Fibroblast of skin of left biceps (primary cell): Measurements from ENCODE around the gene SLC17A5.
"Not testable (repeated sequence)": the region's sequence is repeated elsewhere in the genome, so short reads cannot be mapped to it uniquely, and the experiment has no call there.

Experiments
- DNase-seq, 2 experiments: peaks; one replicate each; pipeline ENCODE4 v3.0.0-alpha.2; 2013; ENCODE audit warnings: low read depth in 2 of 2

The SLC17A5 gene, protein sequence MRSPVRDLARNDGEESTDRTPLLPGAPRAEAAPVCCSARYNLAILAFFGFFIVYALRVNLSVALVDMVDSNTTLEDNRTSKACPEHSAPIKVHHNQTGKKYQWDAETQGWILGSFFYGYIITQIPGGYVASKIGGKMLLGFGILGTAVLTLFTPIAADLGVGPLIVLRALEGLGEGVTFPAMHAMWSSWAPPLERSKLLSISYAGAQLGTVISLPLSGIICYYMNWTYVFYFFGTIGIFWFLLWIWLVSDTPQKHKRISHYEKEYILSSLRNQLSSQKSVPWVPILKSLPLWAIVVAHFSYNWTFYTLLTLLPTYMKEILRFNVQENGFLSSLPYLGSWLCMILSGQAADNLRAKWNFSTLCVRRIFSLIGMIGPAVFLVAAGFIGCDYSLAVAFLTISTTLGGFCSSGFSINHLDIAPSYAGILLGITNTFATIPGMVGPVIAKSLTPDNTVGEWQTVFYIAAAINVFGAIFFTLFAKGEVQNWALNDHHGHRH

DNA sequence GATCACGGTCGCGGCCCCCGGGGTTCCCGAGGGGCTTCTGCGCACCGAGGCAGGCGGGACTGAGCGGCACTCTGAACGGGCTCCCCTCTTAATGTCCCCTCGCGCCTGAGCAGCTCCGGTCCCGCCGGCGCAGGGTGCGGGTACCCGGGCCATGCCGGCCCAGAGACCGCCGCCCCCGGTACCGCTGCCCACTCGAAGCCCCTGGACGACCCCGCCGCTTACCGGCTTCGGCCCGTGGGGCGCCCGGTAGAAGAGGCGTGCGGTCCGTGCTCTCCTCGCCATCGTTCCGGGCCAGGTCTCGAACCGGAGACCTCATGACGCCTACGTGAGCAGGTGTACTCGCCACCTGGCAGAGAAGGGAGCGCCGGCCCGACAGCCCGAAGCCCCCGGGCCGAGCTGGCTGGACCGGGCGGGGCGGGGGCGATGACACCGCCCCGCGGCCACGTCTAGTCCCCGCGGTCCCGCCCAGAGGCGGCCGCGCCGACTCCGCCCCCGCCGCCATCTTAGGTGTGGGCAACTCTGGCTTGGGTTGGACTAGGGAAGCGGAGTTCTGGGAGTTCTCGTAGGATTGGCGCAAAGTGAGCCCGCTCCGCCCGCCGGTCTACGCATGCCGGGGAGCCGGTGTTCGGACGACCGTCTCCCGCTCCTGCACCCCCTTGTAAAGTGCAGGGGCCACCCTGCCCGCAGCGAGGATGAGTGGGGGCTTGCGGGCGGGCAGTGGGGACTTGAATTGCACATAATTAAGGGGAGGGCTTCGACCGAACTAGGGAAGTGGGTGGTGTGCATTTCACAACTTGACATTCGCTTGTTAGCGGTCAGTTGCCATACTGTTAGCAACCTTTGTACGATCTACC lies at the start of gene SLC17A5:
Gene SLC17A5 (minus strand): TSS at position 422 of the 854 bp plus-strand sequence. CDS start 106 bp downstream, at position 316.
- DNase-seq = peak; percentile 78 to 79

DNA sequence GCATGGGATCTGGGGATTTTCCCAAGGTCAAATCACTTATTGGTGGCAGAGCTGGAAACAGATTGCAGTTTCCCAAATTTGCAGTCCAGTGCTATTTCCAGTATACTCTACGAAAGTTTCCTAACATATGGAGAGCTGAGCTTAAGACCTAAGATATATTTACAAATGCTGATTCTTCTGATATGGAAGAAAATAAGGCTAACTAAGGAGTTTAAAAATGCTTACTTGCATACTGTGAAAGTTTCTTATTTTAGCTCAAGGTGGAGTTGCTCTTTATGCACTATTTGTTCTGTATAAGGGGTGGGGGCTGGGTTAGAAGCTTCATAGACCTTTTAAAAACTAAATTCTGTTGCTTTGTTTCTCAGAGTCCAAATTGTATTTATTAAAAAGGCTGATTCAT lies 49.7 kb upstream of the SLC17A5 start:
- DNase-seq = no peak

DNA sequence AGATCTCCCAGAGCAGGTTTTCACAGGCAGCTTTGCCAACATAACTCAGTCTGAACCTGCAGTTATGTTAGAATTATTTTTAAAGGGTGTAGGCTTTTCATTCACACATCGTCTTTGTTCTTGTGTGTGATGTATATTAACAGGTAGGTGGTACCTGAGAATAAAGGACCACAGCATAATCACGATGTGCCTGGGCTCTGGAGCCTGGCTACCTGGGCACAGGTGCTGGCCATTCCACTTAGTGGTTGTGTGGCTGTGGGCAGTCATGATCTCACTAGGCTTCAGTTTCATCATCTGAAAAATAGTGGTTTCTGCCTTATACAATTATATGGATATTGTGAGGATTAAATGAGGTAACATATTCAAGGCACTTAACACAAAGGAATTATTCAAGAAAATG lies 48.7 kb upstream of the SLC17A5 start:
- DNase-seq = no peak

DNA sequence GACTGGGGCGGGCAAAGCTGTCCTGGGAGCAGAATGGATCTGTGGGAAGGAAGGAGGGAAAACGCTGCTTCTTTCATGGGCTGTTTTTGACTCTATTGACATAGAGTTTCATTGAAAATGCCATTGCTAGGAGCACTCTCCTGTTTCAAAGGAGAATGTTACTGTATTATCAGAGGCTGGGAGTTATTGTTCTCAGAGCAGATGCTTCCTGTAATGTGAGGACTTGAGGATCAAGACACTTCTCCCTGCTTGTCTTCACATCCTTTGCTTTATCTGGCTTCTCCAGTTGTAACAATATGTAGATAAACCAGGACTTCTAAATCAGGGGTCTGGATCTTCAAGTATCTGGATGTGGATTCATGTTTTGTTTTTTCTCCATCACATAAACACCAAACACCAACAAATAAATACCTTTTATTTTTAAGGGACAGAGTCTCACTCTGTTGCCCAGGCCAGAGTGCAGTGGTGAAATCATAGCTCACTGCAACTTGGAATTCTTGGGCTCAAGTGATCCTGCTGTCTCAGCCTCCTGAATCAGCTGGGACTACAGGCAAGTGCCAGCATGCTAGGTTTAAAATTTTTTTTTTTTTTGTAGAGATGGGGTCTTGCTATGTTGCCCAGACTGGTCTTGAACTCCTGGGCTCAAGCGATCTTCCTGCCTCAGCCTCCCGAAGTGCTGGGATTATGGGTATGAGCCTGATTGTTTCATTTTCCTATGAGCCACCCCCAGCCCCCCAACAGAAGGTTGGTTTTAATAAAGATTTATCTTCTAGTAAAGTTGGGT lies 46.1 kb upstream of the SLC17A5 start:
- no peak for DNase-seq

DNA sequence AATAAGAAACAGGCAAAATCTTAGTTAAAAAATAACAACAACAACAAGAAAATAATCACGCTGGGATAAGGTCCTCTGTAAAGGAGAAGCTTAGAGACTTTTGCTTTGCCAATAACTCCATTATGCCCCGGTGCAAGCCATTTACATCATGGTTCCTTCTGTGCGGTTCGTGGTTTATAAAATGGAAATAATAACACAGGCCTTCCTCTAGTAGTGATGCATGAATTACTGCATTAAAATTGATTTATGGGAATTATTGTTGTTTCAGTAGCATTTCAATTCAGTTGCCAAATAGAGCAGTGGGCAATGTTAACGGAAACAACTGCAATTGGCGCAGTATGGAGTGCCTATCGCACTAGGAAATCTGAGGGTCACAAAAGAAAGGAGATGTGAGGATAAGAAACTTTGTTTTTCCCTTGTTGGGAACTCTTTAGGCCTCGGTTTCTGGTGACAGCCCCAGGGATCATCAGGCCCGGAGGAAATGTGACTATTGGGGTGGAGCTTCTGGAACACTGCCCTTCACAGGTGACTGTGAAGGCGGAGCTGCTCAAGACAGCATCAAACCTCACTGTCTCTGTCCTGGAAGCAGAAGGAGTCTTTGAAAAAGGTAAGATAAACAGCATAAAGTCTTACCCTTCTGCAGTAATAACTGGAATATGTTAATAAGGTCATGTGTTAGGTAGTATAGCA lies 43.3 kb upstream of the SLC17A5 start:
- no peak for DNase-seq

DNA sequence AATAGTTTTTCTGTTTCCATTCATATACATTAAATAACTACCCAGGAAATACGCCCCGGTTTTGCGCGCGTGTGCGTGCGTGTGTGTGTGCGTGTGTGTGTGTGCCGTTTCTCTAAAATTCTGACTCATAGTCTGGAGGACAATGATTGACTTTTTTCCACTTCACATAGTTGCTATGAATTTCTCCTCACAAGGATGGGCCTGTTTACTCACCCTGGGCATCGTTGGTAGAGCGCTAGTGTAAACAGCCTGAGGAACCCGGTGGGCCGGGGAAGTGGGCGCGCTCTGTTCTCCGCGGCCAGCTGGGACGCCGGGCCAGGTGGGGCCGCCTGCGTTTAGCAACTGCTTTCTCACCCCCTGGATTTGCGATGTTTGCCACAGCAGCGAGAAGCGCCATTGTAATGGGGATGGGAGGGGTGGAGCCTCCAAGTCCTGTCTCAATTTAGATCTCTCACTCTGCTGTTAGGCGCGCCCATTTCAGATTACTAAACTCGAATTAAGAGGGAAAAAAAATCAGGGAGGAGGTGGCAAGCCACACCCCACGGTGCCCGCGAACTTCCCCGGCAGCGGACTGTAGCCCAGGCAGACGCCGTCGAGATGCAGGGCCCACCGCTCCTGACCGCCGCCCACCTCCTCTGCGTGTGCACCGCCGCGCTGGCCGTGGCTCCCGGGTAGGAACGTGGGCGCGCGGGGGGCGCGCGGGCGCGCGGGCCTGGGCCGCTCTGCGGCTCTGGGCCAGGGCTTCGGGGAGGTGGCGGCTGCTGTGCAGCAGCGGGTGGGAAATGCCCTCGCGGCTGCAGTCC lies 42.0 kb upstream of the SLC17A5 start, which contains the start of gene CD109:
Gene CD109 (plus strand): TSS at position 585 of the 803 bp plus-strand sequence. CDS start 13 bp downstream, at position 598.
- DNase-seq = peak; percentile 57 to 59

DNA sequence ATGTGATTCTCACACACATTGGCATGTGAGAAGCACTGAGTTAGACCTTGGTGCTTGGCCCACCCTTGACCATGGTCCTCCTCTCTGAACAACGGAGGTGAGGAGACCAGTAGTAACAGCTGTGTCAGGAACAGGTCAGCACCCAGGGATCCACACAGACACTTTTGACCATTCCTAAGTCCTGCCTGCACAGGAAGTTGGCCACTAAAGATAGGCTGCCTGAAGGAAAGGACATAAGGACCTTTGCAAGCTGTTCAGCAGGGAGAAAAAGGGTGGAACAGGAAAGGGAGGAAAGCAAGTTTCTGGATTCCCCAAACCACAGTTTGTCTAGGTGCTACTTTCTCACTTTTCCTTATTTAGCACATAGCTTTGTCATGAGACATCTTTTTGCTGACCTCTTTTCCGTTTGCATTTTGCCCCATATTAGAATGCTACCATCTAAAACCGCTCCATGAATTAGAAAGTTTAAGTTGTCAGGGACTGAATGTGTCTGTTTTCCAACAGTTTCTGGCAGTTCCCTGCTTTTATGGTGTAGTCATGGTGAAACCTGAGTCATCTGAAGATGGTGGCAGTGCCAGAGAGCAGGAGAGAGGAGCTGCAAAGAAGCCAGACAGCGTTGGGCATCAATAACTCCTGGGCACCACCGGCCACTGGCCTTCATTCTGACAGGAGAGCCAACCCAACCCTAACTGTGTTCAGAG lies 41.1 kb upstream of the SLC17A5 start:
- no peak for DNase-seq

DNA sequence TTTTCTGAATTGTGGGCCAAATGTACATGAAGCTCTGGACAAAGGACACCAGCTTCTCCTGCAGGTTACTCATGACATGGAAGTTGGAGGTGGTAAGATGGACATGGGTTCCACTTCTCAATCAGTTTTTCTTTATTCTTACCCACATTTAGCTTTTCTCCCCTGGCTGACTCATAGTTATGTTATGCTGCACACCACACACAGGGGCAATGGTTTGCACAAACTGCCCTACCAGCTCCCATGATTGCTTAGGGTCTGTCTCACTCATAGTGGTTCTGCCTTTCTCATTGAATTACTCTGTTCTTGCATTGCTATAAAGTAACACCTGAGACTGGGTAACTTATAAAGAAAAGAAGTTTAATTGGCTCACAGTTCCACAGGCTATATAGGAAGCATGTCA lies 37.7 kb upstream of the SLC17A5 start:
- DNase-seq = no peak

DNA sequence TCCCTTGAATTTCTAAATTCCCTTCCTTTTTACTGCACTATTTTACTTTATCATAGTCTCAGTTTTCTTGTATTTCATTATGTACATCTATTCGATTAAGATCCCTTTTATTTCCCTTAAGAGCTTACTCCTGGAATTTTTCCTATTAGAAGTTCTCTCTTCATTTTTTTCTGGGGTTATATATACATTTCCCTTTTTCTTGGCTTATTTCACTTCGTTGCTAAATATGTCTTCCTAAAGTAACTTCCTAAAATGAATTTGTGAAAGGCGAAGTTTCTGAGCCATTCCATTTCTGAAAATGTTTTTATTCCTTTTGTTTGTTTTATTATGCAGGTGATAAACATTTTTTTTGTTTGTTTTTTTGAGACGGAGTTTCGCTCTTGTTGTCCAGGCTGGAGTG lies 36.3 kb upstream of the SLC17A5 start:
- DNase-seq = no peak

DNA sequence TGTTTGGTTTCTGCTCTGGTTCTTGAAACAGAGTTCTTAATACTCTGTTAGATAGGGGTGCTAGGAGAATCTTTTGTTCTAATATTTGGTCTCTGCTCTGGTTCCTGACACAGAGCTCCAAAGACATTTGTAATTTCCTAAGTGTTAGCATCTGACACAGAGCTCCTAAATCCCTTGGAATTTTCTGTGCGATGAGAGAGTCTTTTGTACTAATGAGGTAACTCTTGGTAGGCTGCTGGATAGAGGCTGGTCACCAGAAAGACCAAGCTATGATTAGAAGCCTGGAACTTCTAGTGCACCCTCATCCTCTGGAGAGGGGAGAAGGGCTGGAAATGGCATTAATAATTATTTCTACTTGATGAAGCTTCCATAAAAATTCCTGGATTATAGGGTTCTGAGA lies 34.6 kb upstream of the SLC17A5 start:
- DNase-seq = no peak

DNA sequence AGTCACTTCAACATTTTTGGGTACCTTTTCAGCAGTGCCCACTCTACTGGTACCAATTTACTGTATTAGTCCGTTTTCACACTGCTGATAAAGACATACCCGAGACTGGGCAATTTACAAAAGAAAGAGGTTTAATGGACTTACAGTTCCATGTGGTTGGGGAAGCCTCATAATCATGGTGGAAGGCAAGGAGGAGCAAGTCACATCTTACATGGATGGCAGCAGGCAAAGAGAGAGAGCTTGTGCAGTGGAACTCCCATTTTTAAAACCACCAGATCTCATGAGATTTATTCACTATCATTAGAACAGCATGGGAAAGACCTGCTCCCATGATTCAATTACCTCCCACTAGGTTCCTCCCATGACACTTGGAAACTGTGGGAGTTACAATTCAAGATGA lies 29.8 kb upstream of the SLC17A5 start:
- DNase-seq = not testable (repeated sequence)

DNA sequence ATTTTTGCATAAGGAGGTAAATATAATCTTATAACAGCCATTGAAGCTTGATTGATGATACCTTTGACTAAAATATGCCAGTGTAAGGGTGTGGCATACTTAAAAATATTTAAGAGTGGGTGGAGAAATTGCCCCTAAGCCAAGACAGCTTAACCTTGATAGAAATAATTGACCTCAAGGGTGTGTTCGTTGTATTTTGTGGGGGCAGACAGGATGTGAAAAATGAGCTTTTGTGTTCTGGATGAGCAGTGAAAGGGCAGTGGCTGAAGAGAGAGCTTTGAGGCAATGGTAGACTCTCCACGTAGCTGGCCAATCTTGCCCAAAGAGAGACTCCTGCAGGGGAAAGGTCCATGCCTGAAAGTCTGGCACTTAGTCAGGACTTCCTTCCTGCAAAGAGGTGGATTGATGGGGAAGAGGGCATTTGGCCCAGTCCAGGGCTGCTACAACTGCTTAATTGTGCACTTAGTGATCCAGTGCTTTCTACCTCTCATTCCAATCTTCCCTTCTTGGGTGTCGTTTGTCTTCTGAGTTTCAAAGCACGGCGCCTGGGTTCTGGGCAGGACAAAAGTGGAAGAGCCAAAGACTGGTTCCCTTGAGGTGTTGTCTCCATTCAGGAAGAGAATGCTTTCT lies 26.6 kb upstream of the SLC17A5 start:
- DNase-seq = no peak

DNA sequence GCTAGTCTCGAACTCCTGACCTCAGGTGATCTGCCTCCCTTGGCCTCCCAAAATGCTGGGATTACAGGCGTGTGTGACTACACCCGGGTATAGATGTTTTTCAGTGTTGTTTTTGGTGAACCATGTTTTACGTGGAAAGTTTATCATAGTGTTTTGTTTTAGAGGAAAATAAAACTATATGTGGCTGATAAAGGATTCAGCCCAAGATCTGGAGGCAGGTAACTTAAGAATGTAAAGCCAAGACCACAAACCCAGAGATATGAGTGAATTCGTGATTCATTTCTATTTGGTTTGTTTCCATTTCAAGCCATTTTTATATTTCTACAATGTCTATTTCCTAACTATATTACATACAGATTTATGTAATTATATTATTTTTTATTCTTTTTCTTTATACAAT lies 26.1 kb upstream of the SLC17A5 start:
- DNase-seq = not testable (repeated sequence)

DNA sequence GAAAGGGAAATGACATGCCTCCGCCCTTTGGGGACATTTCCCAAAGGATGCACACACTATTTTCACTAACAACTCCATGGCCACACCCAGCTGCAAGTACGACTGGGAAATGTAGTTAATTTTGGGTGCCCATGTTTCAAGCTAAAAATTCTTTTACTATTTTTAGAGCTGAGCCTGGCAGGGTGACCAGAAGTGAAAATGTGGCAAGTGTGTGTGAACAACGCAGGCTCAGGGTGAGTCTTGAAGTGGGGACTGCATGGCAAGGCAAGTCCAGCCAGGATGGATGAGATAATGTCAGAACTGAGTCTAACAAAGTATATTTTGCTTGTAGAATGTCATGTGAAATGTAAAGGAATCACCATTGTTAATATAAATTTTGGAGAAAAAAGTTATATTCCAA lies 25.2 kb upstream of the SLC17A5 start:
- no peak for DNase-seq

DNA sequence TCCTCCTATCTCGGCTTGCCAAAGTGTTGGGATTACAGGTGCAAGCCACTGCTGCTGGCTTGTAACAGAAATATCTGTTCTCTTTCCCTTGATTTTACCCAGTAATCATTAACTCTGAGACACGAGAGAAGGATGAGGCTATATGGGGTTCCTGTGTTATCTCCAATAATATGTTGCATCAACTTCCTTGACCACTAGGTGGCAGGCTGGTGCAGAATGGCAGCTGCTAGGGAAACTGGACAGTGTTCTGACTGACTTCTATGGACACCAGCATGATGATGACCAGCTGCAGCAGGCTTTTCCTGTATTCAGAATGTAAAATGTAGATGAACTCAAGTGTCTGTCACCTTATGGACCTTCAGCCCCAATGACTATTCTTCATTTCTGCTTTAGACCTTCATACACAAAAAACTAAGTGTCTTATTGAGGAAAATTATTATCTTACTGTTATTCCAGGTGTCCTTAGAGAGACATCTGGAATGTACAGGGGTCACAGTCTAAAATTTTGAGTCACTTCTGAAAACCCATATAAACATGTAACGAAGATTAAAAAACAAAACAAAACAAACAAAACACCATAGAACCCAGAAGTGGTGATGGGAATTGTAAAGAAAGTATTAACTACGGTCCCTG lies 21.8 kb upstream of the SLC17A5 start:
- DNase-seq = no peak

DNA sequence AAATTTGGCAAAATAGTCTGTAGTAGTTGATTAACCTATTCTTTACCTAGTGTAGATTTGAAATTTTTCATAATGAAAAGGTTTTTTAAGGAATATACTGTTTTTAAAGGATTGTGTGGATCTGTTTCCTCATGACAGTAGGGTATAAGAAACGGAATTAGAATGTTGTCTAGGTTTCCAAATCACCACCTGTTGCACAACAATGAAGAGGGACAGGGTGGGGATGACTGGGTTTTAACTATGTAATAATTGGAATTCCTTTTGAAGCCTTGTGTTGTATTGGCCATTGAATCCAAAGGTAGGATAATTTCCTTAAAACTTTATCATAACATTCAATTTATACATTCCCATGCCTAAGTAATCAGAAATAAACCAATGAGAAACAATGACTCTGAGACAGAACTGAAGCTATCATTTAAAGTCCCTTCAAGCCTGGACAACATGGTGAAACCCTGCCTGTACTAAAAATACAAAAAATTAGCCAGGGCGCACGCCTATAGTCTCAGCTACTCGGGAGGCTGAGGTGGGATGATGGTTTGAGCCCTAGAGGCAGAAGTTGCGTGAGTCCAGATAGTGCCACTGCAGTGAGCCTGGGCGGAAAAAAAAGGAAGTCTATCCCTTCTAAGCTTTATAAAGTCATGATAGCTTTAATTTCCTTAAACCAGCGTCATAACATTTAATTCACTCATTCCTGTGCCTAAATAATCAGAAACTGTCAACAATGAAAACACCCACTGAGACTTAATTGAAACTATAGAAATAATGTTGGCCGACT lies 18.3 kb upstream of the SLC17A5 start:
- DNase-seq = no peak

DNA sequence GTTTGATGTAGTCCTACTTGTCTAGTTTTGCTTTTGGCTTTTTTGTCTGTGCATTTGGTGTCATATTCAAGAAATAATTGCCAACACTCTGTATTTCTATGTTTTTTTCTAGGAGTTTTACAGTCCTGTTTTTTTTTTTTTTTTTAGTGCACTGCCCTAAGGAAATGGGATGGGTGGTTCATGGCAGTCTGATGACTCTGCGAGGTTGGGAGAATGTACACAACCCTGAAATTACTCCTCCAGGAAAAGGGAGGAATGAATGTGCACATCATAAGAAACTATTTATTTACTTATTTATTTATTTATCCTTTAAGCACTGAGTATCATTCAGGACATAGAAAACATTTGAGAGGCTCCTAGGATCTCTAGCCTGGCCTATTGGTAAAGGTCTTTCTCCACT lies 15.2 kb upstream of the SLC17A5 start:
- no peak for DNase-seq

DNA sequence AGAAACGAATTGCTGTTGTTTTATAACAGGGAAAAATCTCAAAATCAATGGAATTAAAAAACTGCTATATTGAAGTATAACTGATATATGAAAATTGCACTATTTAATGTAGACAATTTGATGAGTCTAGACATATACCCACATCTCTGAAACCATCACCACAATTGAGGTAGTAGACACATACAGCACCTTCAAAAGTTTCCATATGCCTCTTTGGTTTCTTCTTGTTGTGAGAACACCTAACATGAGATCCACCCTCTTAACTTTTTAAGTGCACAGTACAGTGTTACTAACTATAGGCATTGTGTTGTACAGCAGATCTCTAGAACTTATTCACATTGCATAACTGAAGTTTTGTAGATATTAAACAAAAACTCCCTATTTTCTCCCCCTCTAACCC lies 14.0 kb upstream of the SLC17A5 start:
- no peak for DNase-seq
